HL-60/S4 treated with phorbol 12-myristate 13-acetate at 8.2 ng/mL for 4 days and 3 days (cell line): ENCODE results near the gene FOXC2.

Experiments used
- in situ Hi-C: fragments of 300-500 bp; cut with MboI; formaldehyde crosslinking; loops from 2 replicates; pipeline ENCODE4 v1.15.0; 2022; ENCODE audit warnings: low sequenced_read_pairs

Gene FOXC2

GRCh38 chr16:86554599-86554916 lies 12.1 kb upstream of the FOXC2 start:
- in situ Hi-C loops = no loop called here

DNA sequence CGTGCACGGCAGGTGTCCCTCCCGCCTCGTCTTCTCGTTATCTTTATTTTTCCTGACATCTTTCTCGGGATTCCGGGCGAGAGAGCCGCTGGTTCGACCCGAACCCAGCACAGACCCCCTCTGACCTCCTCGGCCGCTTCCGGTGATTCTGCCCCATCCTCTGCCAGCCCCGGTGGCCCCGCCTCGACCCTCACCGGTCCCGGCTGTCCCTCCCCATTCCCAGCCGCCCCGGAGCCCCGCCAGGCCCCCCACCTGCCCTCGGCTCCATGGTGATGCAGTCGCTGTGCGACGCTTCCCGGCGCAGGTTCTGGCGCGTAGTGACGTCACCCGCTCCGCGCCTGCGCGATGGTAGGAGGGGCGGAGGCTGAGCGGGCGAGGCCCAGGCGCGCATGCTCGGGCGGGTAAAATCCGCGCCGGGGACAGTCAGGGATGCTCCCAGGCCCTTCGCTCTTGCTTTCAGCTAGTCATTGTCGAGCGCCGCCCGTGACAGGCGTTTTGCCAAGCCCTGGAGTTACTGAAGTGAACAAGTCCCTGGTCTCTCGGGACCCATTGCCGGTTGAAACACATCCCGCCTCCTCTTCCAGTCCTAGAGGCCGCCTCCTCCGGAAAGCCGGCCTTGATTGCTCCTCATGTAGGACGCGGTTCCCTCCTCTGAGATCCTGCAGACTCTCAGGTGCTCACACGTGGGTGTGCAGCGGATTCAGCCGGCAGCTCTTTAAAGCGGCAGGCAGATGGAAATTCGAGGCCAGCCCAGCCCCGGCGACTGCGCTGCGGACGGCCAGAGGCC lies 11.5 kb upstream of the FOXC2 start, which contains the start of gene MTHFSD:
Gene MTHFSD, minus strand, starts transcription at position 319 of the 787 bp plus-strand sequence. Its CDS starts 51 bp downstream, at position 268.
- in situ Hi-C loops = no loop called here

- in situ Hi-C loops = no loop called here
Measured at GRCh38 chr16:86555704-86556075, 10.9 kb upstream of the FOXC2 start.

DNA sequence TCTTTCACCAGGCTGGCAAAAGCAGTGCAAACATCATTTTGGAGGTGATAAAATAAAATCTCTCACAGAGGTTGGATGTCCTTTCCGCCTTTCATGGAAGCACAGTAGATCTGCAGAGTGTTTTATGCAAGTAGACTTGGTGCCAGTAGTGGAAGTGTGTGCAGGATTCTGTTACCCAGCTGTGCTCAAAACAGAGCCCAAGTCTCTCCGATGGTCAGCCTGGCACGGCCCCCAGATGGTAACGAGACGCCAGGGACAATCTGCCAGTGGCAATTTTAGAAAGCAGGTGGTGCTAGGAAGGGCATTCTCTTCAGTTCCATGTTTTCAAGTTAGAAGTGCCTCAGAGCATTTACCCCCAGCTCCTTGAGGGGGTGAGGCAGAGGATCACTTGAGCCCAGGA lies 10.1 kb upstream of the FOXC2 start:
- in situ Hi-C loops = no loop called here

DNA sequence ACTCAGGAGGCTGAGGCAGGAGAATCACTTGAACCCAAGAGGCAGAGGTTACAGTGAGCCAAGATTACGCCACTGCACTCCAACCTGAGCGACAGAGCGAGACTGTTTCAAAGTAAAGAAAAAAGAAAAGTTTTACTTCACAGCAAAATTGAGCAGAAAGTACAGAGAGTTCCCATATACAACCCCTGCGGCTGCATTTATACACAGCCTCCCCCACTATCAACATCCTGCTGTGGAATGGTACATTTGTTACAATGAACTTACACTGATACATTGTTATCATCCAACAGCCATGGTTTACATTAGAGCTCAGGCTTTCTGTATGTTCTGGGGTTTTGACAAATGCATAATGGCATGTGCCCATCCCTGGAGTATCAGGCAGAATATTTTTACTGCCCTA lies 9.0 kb upstream of the FOXC2 start:
- in situ Hi-C loops = no loop called here

DNA sequence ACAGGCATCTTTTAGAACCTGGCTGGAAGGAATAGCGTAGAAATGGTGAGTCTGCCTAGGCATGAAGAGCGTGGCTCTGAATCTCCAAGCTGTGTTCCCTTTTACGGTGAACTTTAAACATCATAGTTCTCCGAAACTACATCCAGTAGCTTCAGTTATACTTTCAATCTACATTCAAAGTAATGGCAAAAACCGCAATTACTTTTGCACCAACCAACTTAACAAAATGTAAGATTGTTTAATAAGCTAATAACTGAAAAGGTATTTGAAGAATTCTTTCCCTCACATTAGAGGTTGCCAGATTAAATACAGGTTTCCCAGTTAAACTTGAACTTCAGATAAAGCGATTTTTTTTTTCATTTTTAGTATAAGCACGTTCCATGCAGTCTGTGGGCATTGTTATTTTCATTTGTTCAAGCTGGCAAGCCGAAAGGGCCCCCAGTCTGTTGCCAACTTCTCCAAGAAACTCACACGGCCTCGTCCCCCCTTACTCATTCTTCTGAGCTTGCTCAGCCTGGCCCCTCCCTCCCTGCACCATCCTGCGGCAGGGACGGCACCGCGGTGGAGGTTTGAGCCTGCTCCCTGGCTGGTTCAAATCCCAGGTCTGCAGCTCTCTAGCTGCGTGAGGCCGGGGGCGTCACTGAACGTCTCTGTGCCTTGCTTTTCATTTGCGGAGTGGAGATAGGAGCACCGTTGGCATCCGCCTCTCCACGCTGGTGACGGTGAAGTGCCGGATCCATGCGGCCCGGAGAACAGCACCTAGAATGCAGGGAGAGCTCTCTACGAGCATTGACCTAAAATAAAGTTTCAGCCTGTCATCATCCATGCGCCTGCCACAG lies 8.1 kb upstream of the FOXC2 start:
- in situ Hi-C loops = no loop called here

- in situ Hi-C loops = no loop called here
Measured at GRCh38 chr16:86559802-86560305, 6.8 kb upstream of the FOXC2 start.

GRCh38 chr16:86562356-86562755 lies 4.3 kb upstream of the FOXC2 start:
- in situ Hi-C loops = no loop called here

DNA sequence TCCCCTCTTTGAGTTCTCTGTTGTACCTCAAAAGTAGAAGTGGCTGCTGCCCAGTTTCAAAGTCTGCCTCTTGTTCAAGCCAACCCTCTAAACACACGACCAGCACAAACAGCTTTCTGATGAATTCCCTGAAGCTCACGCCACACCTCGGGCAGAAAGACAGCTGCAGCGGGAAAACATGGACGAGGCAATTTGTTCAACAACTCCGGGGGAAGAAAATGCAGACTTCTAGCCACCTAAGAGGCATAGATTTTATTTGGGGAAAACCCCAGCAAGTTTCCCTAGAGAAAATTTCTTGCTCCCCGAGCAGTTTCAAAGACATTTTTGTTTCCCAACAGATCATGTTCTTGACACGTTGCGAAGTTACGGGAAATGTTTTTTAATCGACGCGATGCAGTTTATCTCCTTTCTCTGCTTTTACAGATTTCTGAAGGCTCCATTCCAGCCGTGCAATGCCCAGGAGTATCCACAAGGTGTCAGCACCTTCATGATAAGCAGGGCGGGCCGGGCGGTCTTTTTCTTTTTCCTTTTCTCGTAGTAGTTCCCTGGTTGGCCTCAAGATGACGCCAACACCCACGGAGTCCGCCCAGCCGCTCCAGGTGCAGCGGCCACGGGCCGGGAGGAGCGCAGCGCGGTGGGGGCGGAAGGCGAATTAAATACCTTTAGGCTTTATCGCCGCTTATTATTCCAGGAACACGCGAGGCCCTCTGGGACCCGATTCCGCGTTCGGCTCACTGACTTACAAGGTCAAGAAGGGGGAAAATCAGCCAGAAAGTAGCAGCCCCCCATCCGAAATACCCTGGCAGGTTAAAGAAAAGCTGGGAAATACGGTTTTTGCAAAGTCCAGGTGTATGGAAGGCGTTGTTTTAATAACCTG lies 2.9 kb upstream of the FOXC2 start:
- in situ Hi-C loops = no loop called here

- in situ Hi-C loops = no loop called here
Measured at GRCh38 chr16:86565181-86565631, 1.4 kb upstream of the FOXC2 start.

GRCh38 chr16:86565644-86566511 lies 751 bp upstream of the FOXC2 start:
- in situ Hi-C loops = no loop called here

DNA sequence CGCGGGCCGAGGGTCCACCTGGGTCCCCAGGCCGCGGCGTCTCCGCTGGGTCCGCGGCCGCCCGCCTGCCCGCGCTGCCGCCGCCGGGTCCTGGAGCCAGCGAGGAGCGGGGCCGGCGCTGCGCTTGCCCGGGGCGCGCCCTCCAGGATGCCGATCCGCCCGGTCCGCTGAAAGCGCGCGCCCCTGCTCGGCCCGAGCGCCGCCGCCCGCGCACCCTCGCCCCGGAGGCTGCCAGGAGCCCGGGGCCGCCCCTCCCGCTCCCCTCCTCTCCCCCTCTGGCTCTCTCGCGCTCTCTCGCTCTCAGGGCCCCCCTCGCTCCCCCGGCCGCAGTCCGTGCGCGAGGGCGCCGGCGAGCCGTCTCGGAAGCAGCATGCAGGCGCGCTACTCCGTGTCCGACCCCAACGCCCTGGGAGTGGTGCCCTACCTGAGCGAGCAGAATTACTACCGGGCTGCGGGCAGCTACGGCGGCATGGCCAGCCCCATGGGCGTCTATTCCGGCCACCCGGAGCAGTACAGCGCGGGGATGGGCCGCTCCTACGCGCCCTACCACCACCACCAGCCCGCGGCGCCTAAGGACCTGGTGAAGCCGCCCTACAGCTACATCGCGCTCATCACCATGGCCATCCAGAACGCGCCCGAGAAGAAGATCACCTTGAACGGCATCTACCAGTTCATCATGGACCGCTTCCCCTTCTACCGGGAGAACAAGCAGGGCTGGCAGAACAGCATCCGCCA lies 504 bp downstream of the FOXC2 start:
- in situ Hi-C loops = no loop called here

DNA sequence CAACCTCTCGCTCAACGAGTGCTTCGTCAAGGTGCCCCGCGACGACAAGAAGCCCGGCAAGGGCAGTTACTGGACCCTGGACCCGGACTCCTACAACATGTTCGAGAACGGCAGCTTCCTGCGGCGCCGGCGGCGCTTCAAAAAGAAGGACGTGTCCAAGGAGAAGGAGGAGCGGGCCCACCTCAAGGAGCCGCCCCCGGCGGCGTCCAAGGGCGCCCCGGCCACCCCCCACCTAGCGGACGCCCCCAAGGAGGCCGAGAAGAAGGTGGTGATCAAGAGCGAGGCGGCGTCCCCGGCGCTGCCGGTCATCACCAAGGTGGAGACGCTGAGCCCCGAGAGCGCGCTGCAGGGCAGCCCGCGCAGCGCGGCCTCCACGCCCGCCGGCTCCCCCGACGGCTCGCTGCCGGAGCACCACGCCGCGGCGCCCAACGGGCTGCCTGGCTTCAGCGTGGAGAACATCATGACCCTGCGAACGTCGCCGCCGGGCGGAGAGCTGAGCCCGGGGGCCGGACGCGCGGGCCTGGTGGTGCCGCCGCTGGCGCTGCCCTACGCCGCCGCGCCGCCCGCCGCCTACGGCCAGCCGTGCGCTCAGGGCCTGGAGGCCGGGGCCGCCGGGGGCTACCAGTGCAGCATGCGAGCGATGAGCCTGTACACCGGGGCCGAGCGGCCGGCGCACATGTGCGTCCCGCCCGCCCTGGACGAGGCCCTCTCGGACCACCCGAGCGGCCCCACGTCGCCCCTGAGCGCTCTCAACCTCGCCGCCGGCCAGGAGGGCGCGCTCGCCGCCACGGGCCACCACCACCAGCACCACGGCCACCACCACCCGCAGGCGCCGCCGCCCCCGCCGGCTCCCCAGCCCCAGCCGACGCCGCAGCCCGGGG lies 1.3 kb downstream of the FOXC2 start:
- in situ Hi-C loops = no loop called here

DNA sequence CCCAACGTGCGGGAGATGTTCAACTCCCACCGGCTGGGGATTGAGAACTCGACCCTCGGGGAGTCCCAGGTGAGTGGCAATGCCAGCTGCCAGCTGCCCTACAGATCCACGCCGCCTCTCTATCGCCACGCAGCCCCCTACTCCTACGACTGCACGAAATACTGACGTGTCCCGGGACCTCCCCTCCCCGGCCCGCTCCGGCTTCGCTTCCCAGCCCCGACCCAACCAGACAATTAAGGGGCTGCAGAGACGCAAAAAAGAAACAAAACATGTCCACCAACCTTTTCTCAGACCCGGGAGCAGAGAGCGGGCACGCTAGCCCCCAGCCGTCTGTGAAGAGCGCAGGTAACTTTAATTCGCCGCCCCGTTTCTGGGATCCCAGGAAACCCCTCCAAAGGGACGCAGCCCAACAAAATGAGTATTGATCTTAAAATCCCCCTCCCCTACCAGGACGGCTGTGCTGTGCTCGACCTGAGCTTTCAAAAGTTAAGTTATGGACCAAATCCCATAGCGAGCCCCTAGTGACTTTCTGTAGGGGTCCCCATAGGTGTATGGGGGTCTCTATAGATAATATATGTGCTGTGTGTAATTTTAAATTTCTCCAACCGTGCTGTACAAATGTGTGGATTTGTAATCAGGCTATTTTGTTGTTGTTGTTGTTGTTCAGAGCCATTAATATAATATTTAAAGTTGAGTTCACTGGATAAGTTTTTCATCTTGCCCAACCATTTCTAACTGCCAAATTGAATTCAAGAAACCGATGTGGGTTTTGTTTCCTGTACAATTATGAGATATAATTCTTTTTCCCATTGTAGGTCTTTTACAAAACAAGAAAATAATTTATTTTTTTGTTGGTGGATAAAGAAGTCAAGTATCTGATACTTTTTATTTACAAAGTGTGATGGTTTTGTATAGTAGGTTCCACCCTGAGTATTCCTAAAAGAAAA lies 2.3 kb downstream of the FOXC2 start:
- in situ Hi-C loops = no loop called here

GRCh38 chr16:86569701-86570447 lies 3.2 kb downstream of the FOXC2 start:
- in situ Hi-C loops = no loop called here
